RWPE1 (cell line): ENCODE data around the gene HLF.

ENCODE experiments used
- CTCF ChIA-PET: fragments of 350-600 bp; sonication (Branson Sonifier 250); formaldehyde crosslinking; extraction: SDS; loops from one replicate; lab custom pipeline; 2021; lab: Yijun Ruan, JAX
- POLR2A ChIA-PET: fragments of 400-600 bp; formaldehyde crosslinking; extraction: SDS; loops from one replicate; lab custom pipeline; 2020; ENCODE audit warnings: antibody characterized with exemption; ENCODE audit not compliant: low non-redundant PET; lab: Yijun Ruan, JAX
- DNase-seq: peaks from one replicate; pipeline ENCODE4 v3.0.0; 2012; ENCODE audit warnings: low spot score
- H3K27ac ChIP-seq: fragments of 450-650 bp; 2 replicates; pipeline ENCODE4 v1.5.1; 2017
- CTCF ChIP-seq: fragments of 450-650 bp; conservative IDR thresholded peaks from 2 replicates; pipeline ENCODE4 v1.5.1; 2017; ENCODE audit warnings: low read depth, mild to moderate bottlenecking

Gene HLF

GRCh38 chr17:55266958-55267688 lies 2.4 kb downstream of the HLF start:
- ChIA-PET CTCF (interaction anchor here (0.7 kb wide), 1 partner anchor 25 kb away, joined by 3 read pairs; no protein-coding TSS in a partner anchor), POLR2A (no interaction called here)
- TF ChIP-seq CTCF = no peak
- no peak overlapping the region for H3K27ac ChIP-seq
- no peak for DNase-seq

- POLR2A ChIA-PET = no interaction called here
- CTCF ChIA-PET = interaction anchor here (0.8 kb wide), 1 partner anchor 27 kb away, joined by 5 read pairs; no protein-coding TSS in a partner anchor
- TF ChIP-seq CTCF = no peak
- DNase-seq = no peak
- H3K27ac ChIP-seq = no peak overlapping the region
Observed at GRCh38 chr17:55267777-55268648, 3.3 kb downstream of the HLF start.

- ChIA-PET POLR2A (no interaction called here), CTCF (interaction anchor here (0.8 kb wide), 1 partner anchor 26 kb away, joined by 5 read pairs; no protein-coding TSS in a partner anchor)
- TF ChIP-seq CTCF = no peak
- DNase-seq = no peak
- H3K27ac ChIP-seq = no peak overlapping the region
Observed at GRCh38 chr17:55268649-55269480, 4.1 kb downstream of the HLF start.

DNA sequence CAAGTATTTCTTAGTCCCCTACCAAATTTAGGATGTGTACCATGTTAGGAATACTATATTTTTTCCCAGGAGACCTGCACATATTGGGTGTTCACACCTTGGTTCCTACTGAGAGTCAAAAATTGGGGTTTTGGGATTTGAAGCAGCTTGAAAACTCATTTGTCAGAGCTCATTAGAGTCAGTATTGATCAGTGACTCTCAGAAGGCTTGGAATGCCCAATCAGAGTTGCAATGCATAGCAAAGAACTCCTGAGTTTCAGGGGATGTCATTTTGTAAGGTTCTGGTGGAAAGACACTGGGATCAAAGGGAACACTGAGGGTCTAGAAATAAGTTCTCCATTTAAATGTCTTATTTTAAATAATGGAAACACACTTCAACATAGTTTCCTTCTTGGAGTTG lies 5.1 kb downstream of the HLF start:
- POLR2A ChIA-PET = no interaction called here
- CTCF ChIA-PET = interaction anchor here (0.5 kb wide), 1 partner anchor 41 kb away, joined by 3 read pairs; no protein-coding TSS in a partner anchor
- H3K27ac ChIP-seq = no peak overlapping the region
- TF ChIP-seq CTCF = no peak
- DNase-seq = no peak

GRCh38 chr17:55271223-55271571 lies 6.4 kb downstream of the HLF start:
- no peak overlapping the region for H3K27ac ChIP-seq
- DNase-seq = no peak
- ChIA-PET POLR2A (no interaction called here), CTCF (no interaction called here)
- no peak for TF ChIP-seq CTCF
